Breast epithelium (tissue), 4 donors: ENCODE measurements around the gene GALNT9. TPM values are rescaled to one million over a fixed set of nuclear protein-coding genes. Genes with fewer than 3 reads are reported as not detected.

Experiments used
- DNase-seq, 2 donors: peaks; one replicate each; pipeline ENCODE4 v3.0.0-alpha.2; 2019; ENCODE audit warnings: low spot score in 2 of 2
- H3K27ac ChIP-seq, 2 donors: fragments of 200-600 bp; sonication (generic) in 1 of 2; one replicate each; pipeline ENCODE4 v1.5.1; 2016 to 2019; ENCODE audit warnings: mild to moderate bottlenecking in 1 of 2
- H3K27me3 ChIP-seq, 2 donors: fragments of 200-600 bp; sonication (generic) in 1 of 2; one replicate each; pipeline versions ENCODE4 v1.5.1 to v1.6.0; 2017 to 2019; ENCODE audit warnings: control low read depth in 1 of 2, mild to moderate bottlenecking in 1 of 2
- H3K36me3 ChIP-seq: fragments of 200-600 bp; one replicate; pipeline ENCODE4 v1.5.1; 2019
- H3K4me1 ChIP-seq, 2 donors: fragments of 200-600 bp; sonication (generic); one replicate each; pipeline ENCODE4 v1.5.1; 2016 to 2019; ENCODE audit warnings: control low read depth in 1 of 2
- H3K4me3 ChIP-seq, 3 donors: fragments of 200-600 bp; sonication (generic); 1 replicate in 2 of 3; 2 replicates in 1 of 3; pipeline ENCODE4 v1.5.1; 2016 to 2019; ENCODE audit warnings: mild to moderate bottlenecking in 3 of 3, moderate library complexity in 2 of 3
- H3K9me3 ChIP-seq, 2 donors: fragments of 200-600 bp; sonication (generic) in 1 of 2; one replicate each; pipeline ENCODE4 v1.5.1; 2016 to 2019; ENCODE audit warnings: control low read depth in 1 of 2
- POLR2A ChIP-seq: fragments of 450-650 bp; IDR thresholded peaks from one replicate; pipeline ENCODE4 v1.6.1; 2016; ENCODE audit warnings: antibody characterized with exemption, mild to moderate bottlenecking, moderate library complexity
- POLR2AphosphoS5 ChIP-seq, 3 donors: sonication (generic); formaldehyde crosslinking; IDR thresholded peaks; one replicate each; pipeline ENCODE4 v1.6.1; 2017; ENCODE audit warnings: antibody characterized with exemption in 3 of 3
- intact Hi-C: fragments of 100-400 bp; cut with DNase I; formaldehyde crosslinking; loops from one replicate; pipeline ENCODE4 v1.15.1; 2023; ENCODE audit warnings: low total_unique reads
- total RNA-seq, 3 donors: library from RNA; depleted of rRNA; stranded (reverse); fragments of >200 nt; gene quantifications; one replicate each; pipeline ENCODE4 v1.1.0, GENCODE V29; 2016
- TF ChIP-seq, protein P1 (sequence below), 3 donors: fragments of 450-650 bp; IDR thresholded peaks; one replicate each; pipeline ENCODE4 v1.5.1; 2016 to 2017; ENCODE audit warnings: antibody characterized with exemption in 3 of 3, mild to moderate bottlenecking in 3 of 3, moderate library complexity in 3 of 3

The GALNT9 gene
- total RNA-seq, 3 donors from 2014 or later = 2.9 TPM; not detected in 2

DNA sequence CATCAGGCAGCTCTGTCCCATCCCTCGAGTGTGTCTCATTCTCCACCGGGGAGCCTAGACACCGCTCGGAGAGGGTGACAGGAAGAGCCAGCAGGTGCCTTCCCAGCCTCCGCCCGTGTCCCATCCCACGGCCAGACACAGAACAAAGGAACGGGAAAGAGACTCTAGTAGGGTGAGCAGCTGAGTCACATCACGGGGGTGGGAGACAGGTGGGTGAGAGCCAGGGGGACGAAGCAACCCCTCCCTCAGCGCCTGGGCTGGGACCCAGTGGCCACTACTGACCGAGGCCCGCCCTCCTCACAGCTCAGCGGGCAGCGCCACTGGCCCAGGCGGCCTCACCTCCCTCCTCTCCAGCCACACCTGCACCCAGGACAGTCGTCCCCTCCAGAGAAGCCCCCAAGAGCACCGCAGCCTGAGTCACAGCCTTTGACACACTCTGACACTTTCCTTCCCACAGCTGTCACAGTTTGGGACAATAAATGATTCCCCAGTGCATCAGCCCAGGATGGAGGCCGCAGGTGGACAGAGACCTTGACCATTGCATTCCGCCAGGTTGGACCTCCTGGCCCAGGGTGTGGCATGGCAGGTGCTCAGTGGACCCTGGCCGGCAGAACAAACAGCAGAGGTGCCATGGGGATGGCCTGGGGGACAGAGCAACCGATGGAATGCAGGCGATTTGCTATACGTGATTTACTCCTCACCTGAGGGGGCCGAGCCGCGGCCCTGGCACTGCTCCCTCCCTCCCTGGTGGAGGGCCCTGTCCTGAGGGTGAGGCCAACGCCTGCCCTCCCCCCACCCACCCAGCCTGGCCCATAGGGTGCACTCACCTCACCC lies 45.4 kb upstream of the GALNT9 start:
- peaks cover 0 to 84% of the 10 kb centered on the region in 2 donors for H3K27me3 ChIP-seq
- no peak for DNase-seq
- no peaks in the 10 kb centered on the region for H3K4me1 ChIP-seq
- TF ChIP-seq, protein P1, sequence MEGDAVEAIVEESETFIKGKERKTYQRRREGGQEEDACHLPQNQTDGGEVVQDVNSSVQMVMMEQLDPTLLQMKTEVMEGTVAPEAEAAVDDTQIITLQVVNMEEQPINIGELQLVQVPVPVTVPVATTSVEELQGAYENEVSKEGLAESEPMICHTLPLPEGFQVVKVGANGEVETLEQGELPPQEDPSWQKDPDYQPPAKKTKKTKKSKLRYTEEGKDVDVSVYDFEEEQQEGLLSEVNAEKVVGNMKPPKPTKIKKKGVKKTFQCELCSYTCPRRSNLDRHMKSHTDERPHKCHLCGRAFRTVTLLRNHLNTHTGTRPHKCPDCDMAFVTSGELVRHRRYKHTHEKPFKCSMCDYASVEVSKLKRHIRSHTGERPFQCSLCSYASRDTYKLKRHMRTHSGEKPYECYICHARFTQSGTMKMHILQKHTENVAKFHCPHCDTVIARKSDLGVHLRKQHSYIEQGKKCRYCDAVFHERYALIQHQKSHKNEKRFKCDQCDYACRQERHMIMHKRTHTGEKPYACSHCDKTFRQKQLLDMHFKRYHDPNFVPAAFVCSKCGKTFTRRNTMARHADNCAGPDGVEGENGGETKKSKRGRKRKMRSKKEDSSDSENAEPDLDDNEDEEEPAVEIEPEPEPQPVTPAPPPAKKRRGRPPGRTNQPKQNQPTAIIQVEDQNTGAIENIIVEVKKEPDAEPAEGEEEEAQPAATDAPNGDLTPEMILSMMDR (IDR thresholded peaks at IDR 0.05) = no peak
- TF ChIP-seq POLR2A (no peak), POLR2AphosphoS5 (IDR thresholded peaks at IDR 0.05) (no peak)
- intact Hi-C loops = no loop called here
- no peak overlapping the region for H3K27ac ChIP-seq
- no peak overlapping the region for H3K4me3 ChIP-seq
- H3K9me3 ChIP-seq = peaks cover 5 to 10% of the 10 kb centered on the region in 2 donors
- H3K36me3 ChIP-seq = no peaks in the 10 kb centered on the region

DNA sequence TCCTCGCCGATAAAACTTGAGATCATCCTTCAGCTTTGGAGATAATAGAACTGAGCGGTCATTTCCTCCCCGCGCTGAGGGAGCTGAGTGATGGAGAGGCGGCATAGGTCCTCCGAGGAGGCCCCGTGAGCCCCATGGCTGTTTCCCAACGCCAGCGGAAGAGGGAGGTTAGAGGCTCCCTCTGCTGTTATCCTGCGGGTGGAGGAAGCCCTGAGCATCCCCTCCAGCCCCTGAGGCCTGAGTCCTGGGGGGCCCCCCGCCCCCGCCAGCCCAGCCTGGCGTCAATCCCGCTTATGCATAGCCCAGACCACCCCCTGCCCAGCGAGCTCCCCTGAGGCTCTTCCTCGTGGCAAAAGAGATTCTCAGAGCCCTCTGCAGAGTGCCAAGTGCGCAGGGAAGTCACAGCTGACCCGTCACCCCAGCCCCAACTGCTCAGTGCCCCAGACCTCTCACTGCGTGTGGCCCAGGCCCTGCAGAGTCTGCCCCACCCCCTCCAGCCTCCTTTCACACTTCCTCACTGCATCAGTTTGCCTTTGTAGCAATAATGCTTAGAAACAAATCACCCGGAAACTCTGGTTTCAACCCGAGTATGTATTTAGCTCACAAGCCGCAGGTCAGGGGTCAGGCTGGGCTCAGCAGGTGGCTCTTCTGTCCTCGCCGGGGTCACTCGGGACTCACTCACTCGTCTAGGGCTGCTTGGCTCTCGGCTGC lies 44.7 kb upstream of the GALNT9 start:
- TF ChIP-seq POLR2AphosphoS5 (IDR thresholded peaks at IDR 0.05) = no peak
- TF ChIP-seq POLR2A = no peak
- TF ChIP-seq, protein P1 (IDR thresholded peaks at IDR 0.05) = no peak
- intact Hi-C loops = no loop called here

DNA sequence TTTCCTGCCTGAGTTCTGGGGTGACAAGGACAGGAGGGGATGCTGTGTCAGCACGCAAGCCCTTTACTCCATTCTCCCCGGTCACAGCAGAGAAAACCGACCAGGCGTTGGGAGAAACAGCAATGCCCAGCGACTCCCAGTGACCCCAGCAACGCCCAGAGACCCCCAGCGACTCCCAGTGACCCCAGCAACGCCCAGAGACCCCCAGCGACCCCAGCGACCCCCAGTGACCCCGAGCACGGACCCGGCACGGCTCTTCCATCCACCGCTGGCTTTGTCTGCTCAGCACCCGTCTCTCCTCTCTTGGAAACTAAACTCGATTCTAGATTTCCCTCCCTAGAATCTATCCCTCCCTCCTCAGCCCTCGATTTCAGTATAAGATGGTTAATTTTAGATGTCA lies 38.5 kb upstream of the GALNT9 start:
- Histone ChIP-seq H3K4me3 (no peak overlapping the region), H3K27ac (no peak overlapping the region), H3K4me1 (no peaks in the 10 kb centered on the region), H3K9me3 (peaks cover 10 to 14% of the 10 kb centered on the region in 2 donors), H3K27me3 (peaks cover 0 to 78% of the 10 kb centered on the region in 2 donors), H3K36me3 (no peaks in the 10 kb centered on the region)
- peak in 1 of 2 donors; percentile 41 for DNase-seq
- intact Hi-C loops = no loop called here
- TF ChIP-seq POLR2AphosphoS5 (IDR thresholded peaks at IDR 0.05) (no peak), POLR2A (no peak)
- TF ChIP-seq, protein P1 (IDR thresholded peaks at IDR 0.05) = no peak

More for the DNA sequence above, 44.7 kb upstream of the GALNT9 start:
- DNase-seq = peak in 1 of 2 donors; percentile 34
- Histone ChIP-seq H3K9me3 (peaks cover 5 to 10% of the 10 kb centered on the region in 2 donors), H3K4me3 (no peak overlapping the region), H3K27ac (no peak overlapping the region), H3K27me3 (peaks cover 0 to 84% of the 10 kb centered on the region in 2 donors), H3K4me1 (no peaks in the 10 kb centered on the region), H3K36me3 (no peaks in the 10 kb centered on the region)

DNA sequence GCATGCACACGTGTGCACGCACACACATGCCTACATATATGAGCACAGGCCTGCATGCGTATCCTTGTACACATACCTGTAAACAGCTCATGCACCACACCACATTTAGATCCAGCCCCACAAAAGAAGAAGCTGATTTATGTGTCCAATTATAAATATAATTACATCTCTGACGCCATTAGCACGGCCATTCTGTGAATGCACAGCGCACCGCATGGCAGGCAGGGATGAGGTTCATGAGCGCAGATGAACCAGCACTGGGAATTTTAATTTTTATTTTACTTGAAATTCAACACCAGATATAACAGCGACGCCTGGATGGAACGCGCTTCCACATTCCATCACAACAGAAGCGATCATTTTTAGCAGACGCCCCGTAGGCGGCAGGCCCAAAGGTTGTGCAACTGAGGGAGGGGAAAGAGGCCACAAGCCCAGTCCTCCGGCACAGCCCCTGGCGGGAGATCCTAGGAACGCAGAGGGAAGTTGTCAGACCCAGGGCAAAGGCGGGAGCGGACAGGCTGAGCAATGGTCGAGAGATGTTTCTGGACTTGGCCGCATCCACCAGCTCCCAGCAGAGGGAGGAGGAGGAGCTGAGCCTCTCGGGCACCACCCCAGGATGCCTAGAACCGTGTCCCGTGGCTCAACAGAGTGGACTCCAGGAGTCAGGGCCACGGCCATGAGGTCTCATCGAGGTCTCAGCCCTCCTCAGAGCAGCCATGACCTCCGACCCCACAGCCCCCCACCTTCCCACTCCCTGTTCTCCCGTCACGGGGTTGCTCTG lies 37.9 kb upstream of the GALNT9 start:
- intact Hi-C loops = no loop called here
- H3K27ac ChIP-seq = no peak overlapping the region
- H3K4me1 ChIP-seq = no peaks in the 10 kb centered on the region
- no peaks in the 10 kb centered on the region for H3K36me3 ChIP-seq
- no peak for TF ChIP-seq POLR2A
- no peak for TF ChIP-seq POLR2AphosphoS5 (IDR thresholded peaks at IDR 0.05)
- TF ChIP-seq, protein P1 (IDR thresholded peaks at IDR 0.05) = no peak
- H3K4me3 ChIP-seq = no peak overlapping the region
- DNase-seq = peak in 1 of 2 donors; percentile 42
- peaks cover 0 to 76% of the 10 kb centered on the region in 2 donors for H3K27me3 ChIP-seq
- H3K9me3 ChIP-seq = peaks cover 10 to 14% of the 10 kb centered on the region in 2 donors
